Glutamatergic neuron (in vitro differentiated cells): Measurements from ENCODE around the gene KCNJ1. TPM values are rescaled to one million over a fixed set of nuclear protein-coding genes. Genes with fewer than 3 reads are reported as not detected.

Source experiments
- DNase-seq: peaks from one replicate; pipeline ENCODE4 v3.0.0; 2022
- H3K27ac Mint-ChIP-seq: one replicate; pipeline ENCODE4 v1.8.0; 2020; ENCODE audit warnings: mild to moderate bottlenecking, mixed read lengths, inconsistent platforms; ENCODE audit not compliant: unreplicated experiment
- H3K27me3 Mint-ChIP-seq: one replicate; pipeline ENCODE4 v1.8.0; 2020; ENCODE audit warnings: mild to moderate bottlenecking, moderate library complexity, mixed read lengths, inconsistent platforms; ENCODE audit not compliant: unreplicated experiment
- H3K36me3 Mint-ChIP-seq: one replicate; pipeline ENCODE4 v1.8.0; 2020; ENCODE audit warnings: mild to moderate bottlenecking, mixed read lengths, inconsistent platforms; ENCODE audit not compliant: unreplicated experiment
- H3K4me1 Mint-ChIP-seq: one replicate; pipeline ENCODE4 v1.8.0; 2020; ENCODE audit warnings: mild to moderate bottlenecking, low read depth, mixed read lengths, inconsistent platforms; ENCODE audit not compliant: unreplicated experiment
- H3K4me3 Mint-ChIP-seq: one replicate; pipeline ENCODE4 v1.8.0; 2020; ENCODE audit warnings: mild to moderate bottlenecking, mixed read lengths, inconsistent platforms; ENCODE audit not compliant: unreplicated experiment
- H3K9me3 Mint-ChIP-seq: one replicate; pipeline ENCODE4 v1.8.0; 2020; ENCODE audit warnings: mild to moderate bottlenecking, moderate library complexity, mixed read lengths, inconsistent platforms; ENCODE audit not compliant: unreplicated experiment
- total RNA-seq: library from RNA; stranded (reverse); fragmentation: NEBNext Ultra II Directional; extraction: Animal tissue kit (Norgen Biotek cat#: 25700); gene quantifications from one replicate; pipeline ENCODE4 v1.2.1, GENCODE V29; 2021; ENCODE audit not compliant: unreplicated experiment
- TF ChIP-seq, protein P1 (sequence below): fragments of 200-600 bp; sonication (generic); IDR thresholded peaks from one replicate; pipeline ENCODE4 v1.5.0; 2021; ENCODE audit not compliant: partially characterized antibody, unreplicated experiment

KCNJ1 gene
- total RNA-seq, 1 donor from 2014 or later: not detected

DNA sequence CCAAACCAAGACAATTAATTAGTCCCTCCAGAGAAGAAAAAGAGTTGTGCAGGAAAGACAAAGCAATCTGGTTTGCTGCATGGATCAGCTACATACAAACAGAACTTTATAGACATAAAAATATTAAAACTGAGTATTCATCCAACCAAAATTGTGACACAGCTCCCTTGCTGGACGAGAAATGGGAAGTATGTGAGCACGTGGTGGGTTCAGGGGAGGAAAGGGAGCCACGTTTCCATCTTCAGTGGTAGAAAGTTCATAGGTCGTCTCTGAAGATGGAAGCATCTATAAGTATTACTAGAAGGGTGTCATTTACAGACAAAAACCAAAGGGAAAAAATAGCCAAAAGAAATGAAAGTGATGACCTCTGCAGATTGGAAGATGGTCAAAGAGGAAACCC, 17.0 kb upstream of the KCNJ1 start:
- H3K27ac Mint-ChIP-seq: no peak overlapping the region
- no peaks in the 10 kb centered on the region for H3K36me3 Mint-ChIP-seq

DNA sequence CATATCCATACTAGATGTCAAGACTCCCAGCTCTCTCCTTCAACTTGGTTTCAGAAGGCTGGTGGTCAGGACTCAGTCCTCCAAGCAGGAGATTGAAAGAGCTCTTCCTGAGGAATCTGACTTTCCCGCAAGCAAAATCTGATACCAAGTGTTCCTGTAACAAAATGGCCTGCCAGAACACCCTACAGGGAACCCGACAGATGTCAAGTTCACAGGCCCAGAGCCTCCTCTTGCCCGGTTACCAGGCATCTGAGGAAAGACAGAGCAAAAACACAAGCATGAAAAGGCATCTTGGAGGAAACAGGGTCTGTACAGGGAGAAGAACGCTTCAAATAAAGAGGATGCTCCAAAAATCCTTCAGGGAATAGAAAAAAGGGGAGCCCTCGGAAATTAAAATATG, 15.4 kb upstream of the KCNJ1 start:
- Mint-ChIP-seq H3K4me1 (peaks cover 9% of the 10 kb centered on the region), H3K36me3 (no peaks in the 10 kb centered on the region), H3K4me3 (no peak overlapping the region), H3K27ac (no peak overlapping the region), H3K27me3 (peaks cover 4% of the 10 kb centered on the region), H3K9me3 (peaks cover 2% of the 10 kb centered on the region)
- TF ChIP-seq, protein P1, sequence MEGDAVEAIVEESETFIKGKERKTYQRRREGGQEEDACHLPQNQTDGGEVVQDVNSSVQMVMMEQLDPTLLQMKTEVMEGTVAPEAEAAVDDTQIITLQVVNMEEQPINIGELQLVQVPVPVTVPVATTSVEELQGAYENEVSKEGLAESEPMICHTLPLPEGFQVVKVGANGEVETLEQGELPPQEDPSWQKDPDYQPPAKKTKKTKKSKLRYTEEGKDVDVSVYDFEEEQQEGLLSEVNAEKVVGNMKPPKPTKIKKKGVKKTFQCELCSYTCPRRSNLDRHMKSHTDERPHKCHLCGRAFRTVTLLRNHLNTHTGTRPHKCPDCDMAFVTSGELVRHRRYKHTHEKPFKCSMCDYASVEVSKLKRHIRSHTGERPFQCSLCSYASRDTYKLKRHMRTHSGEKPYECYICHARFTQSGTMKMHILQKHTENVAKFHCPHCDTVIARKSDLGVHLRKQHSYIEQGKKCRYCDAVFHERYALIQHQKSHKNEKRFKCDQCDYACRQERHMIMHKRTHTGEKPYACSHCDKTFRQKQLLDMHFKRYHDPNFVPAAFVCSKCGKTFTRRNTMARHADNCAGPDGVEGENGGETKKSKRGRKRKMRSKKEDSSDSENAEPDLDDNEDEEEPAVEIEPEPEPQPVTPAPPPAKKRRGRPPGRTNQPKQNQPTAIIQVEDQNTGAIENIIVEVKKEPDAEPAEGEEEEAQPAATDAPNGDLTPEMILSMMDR: no peak
- DNase-seq: no peak

More for the DNA sequence above, 17.0 kb upstream of the KCNJ1 start:
- Mint-ChIP-seq H3K4me3 (no peak overlapping the region), H3K9me3 (peaks cover 1% of the 10 kb centered on the region), H3K27me3 (peaks cover 4% of the 10 kb centered on the region), H3K4me1 (peaks cover 10% of the 10 kb centered on the region)
- no peak for DNase-seq
- TF ChIP-seq, protein P1: no peak

DNA sequence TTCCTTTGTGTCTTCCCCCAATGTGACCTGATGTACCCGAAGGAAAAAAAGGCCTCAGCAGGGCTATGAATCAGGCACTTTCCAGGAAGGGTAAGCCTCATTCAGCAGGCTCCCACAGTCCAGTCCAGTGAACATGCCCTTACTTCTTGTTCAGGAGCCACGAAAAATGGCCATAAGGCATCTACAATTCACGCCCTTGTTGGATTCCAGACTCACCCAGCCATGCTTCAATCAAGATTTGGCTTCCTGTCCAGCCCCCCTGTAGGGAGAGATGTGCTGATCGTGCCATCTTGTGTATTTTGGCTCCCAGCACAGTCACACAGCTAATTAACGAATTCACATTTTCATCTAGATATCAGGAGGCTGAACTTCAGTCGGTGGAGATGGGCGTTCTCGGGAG, 14.1 kb upstream of the KCNJ1 start:
- no peak overlapping the region for H3K27ac Mint-ChIP-seq
- no peaks in the 10 kb centered on the region for H3K36me3 Mint-ChIP-seq
- peaks cover 2% of the 10 kb centered on the region for H3K4me1 Mint-ChIP-seq
- DNase-seq: no peak
- TF ChIP-seq, protein P1: no peak
- no peak overlapping the region for H3K4me3 Mint-ChIP-seq
- peaks cover 4% of the 10 kb centered on the region for H3K9me3 Mint-ChIP-seq
- peaks cover 2% of the 10 kb centered on the region for H3K27me3 Mint-ChIP-seq

DNA sequence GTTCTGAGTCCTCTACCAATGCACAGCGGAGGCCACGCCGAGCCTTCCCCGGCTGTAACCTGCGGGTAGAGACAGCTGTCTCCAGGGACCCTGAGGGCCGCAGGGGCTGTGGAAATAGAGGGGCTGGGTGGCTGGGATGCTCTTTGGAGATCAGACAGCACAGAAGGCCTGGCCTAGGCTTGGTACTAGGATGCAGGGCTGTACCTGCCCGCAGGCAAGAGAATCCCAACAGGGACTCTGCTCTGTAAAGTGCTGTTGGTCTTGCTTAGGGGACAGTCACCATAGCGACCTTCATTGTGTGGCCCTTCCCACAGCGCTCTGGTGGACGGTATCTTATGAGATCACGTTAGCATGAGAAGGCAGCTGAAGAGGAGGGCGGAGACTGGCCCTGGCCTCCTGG, 12.7 kb upstream of the KCNJ1 start:
- peaks cover 4% of the 10 kb centered on the region for H3K9me3 Mint-ChIP-seq
- no peak overlapping the region for H3K27ac Mint-ChIP-seq
- H3K36me3 Mint-ChIP-seq: no peaks in the 10 kb centered on the region
- no peak for DNase-seq
- H3K4me1 Mint-ChIP-seq: peaks cover 2% of the 10 kb centered on the region
- TF ChIP-seq, protein P1: no peak
- peaks cover 5% of the 10 kb centered on the region for H3K27me3 Mint-ChIP-seq
- no peak overlapping the region for H3K4me3 Mint-ChIP-seq

DNA sequence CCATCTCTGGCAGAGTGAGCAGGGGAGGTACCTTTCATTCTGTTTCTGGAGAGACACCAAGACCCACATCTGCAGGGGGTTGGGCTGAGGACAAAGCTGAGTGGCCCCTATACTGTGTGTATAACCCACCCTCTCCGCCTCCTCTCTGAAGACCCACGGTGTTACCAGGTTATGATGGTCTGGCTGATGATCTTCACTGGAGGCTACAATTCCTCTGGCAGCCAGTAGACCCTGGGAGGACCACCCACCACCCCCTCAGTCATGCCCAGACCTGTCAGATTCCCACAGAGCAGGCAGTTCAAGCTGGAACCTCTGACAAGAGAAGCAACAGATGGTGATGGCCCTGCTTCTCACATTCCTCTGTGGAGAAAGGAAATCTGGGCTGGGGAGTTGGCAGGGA, 11.4 kb upstream of the KCNJ1 start:
- peaks cover 2% of the 10 kb centered on the region for H3K4me1 Mint-ChIP-seq
- H3K9me3 Mint-ChIP-seq: peaks cover 4% of the 10 kb centered on the region
- no peaks in the 10 kb centered on the region for H3K36me3 Mint-ChIP-seq
- peaks cover 8% of the 10 kb centered on the region for H3K27me3 Mint-ChIP-seq
- H3K27ac Mint-ChIP-seq: no peak overlapping the region
- no peak for DNase-seq
- H3K4me3 Mint-ChIP-seq: no peak overlapping the region
- TF ChIP-seq, protein P1: no peak
